Measurements from ENCODE around the gene PHKG2. TPM values are rescaled to one million over a fixed set of nuclear protein-coding genes. Genes with fewer than 3 reads are reported as not detected.

The PHKG2 gene
- polyA plus RNA-seq, 1 donor (not counting 4 experiments of a cell fraction or from before 2014, with no cell fraction given): 31.8 TPM

- Histone ChIP-seq H3K9me1 (ENCODE audit: control insufficient read depth, extremely low read depth, insufficient read depth, low read length) (no peaks in the 10 kb centered on the region), H3K27ac (ENCODE audit: control insufficient read depth, insufficient read depth, low read length) (peak overlapping the region; percentile 76), H2AFZ (ENCODE audit: control insufficient read depth, low read length) (peak overlapping the region; percentile 71), H3K4me3 (ENCODE audit: control insufficient read depth in 2 of 3, extremely low read depth in 1 of 3, insufficient read depth in 2 of 3, low read depth in 1 of 3, low read length in 3 of 3) (peak overlapping the region; percentile 55 to 78 (median 75)), H3K36me3 (ENCODE audit: control insufficient read depth in 2 of 2, extremely low read depth in 1 of 2, insufficient read depth in 2 of 2, low read length in 2 of 2) (peaks cover 19 to 28% of the 10 kb centered on the region in 2 experiments), H3K79me2 (ENCODE audit: control insufficient read depth, insufficient read depth, low read length) (no peaks in the 10 kb centered on the region), H3K4me2 (ENCODE audit: control insufficient read depth, extremely low read depth, insufficient read depth, low read depth, low read length) (peak overlapping the region; percentile 97), H4K20me1 (ENCODE audit: control insufficient read depth, extremely low read depth, insufficient read depth, low read length) (no peaks in the 10 kb centered on the region), H3K4me1 (ENCODE audit: control insufficient read depth, extremely low read depth, insufficient read depth, low read length) (peaks cover 9% of the 10 kb centered on the region), H3K27me3 (ENCODE audit: control insufficient read depth, extremely low read depth, insufficient read depth, low read length) (no peaks in the 10 kb centered on the region), H3K9me3 (ENCODE audit: control insufficient read depth, low read depth, low read length) (no peaks in the 10 kb centered on the region), H3K9ac (ENCODE audit: control insufficient read depth, extremely low read depth, insufficient read depth, low read length) (peak overlapping the region; percentile 90)
- no peak for TF ChIP-seq CTCF (optimal IDR thresholded peaks at IDR 0.05 in 1 of 3, IDR thresholded peaks at IDR 0.05 in 1 of 3, conservative IDR thresholded peaks at IDR 0.05 in 1 of 3; ENCODE audit: extremely low read depth in 1 of 3, insufficient read depth in 2 of 3, low read length in 3 of 3)
- FAIRE-seq: no peak
- dilution Hi-C loops (cut with MboI; ENCODE audit: extremely low pct_ligation_motif_present, low sequenced_read_pairs): loop anchor here (25.0 kb wide), 1 partner anchor 112 kb away; the partner anchor contains the start of genes BCL7C and CTF1
- DNase-seq (ENCODE audit: low read depth, low spot score): no peak
These were observed 27.4 kb downstream of the PHKG2 start for GRCh38 chr16:30775392-30776188.

DNA sequence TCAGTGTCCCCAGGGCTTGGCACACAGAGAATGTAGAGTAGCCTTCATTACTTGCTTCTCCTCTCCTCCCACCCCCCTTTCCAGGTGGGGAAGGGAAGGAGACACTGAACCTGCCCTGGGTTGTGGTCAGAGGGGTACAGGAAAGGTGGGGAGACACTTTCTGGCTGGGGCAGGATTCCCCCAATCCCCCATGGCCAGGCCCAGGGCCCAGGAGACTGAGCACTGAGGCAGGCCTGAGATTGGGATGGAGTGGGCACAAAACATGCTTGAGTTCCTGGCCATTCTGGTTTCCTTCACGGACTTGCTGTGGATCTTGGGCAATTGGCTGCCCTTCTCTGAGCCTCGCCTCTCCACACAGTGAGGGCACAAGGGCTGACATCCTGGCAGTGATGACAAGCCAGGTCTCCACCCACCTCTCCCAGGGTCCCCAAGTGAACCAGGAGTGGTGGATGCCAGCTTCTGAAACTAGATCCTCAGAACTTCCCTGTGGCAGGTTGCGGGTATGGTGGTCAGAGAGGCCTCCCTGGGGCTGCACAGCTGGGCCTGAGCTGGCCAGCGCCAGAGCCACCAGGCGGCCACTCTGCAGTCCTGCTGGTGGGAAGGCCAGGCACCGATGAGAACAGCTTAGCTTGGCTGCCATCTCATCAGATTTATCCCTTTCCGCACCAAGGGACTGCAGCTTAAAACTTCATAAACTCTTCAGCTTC lies 29.5 kb downstream of the PHKG2 start:
- peaks cover 16% of the 10 kb centered on the region in 2 experiments for H3K36me3 ChIP-seq (ENCODE audit: control insufficient read depth in 2 of 2, extremely low read depth in 1 of 2, insufficient read depth in 2 of 2, low read length in 2 of 2)
- H3K4me1 ChIP-seq (ENCODE audit: control insufficient read depth, extremely low read depth, insufficient read depth, low read length): peaks cover 9% of the 10 kb centered on the region
- H3K27me3 ChIP-seq (ENCODE audit: control insufficient read depth, extremely low read depth, insufficient read depth, low read length): no peaks in the 10 kb centered on the region
- H3K9me3 ChIP-seq (ENCODE audit: control insufficient read depth, low read depth, low read length): no peaks in the 10 kb centered on the region
- dilution Hi-C loops (cut with MboI; ENCODE audit: extremely low pct_ligation_motif_present, low sequenced_read_pairs): loop anchor here (25.0 kb wide), 1 partner anchor 110 kb away; the partner anchor contains the start of genes BCL7C and CTF1
- no peaks in the 10 kb centered on the region for H3K79me2 ChIP-seq (ENCODE audit: control insufficient read depth, insufficient read depth, low read length)
- no peak for TF ChIP-seq EZH2 (IDR thresholded peaks at IDR 0.05; ENCODE audit: low read length)
- TF ChIP-seq CTCF (optimal IDR thresholded peaks at IDR 0.05 in 1 of 3, IDR thresholded peaks at IDR 0.05 in 1 of 3, conservative IDR thresholded peaks at IDR 0.05 in 1 of 3; ENCODE audit: extremely low read depth in 1 of 3, insufficient read depth in 2 of 3, low read length in 3 of 3): no peak
- no peaks in the 10 kb centered on the region for H3K9me1 ChIP-seq (ENCODE audit: control insufficient read depth, extremely low read depth, insufficient read depth, low read length)
- H4K20me1 ChIP-seq (ENCODE audit: control insufficient read depth, extremely low read depth, insufficient read depth, low read length): no peaks in the 10 kb centered on the region
- DNase-seq (ENCODE audit: low read depth, low spot score) (no peak), FAIRE-seq (no peak)
- no peak overlapping the region for H3K4me3 ChIP-seq (ENCODE audit: control insufficient read depth in 2 of 3, extremely low read depth in 1 of 3, insufficient read depth in 2 of 3, low read depth in 1 of 3, low read length in 3 of 3)
- H3K9ac ChIP-seq (ENCODE audit: control insufficient read depth, extremely low read depth, insufficient read depth, low read length): no peak overlapping the region
- no peak overlapping the region for H3K4me2 ChIP-seq (ENCODE audit: control insufficient read depth, extremely low read depth, insufficient read depth, low read depth, low read length)
- H3K27ac ChIP-seq (ENCODE audit: control insufficient read depth, insufficient read depth, low read length): no peak overlapping the region
- H2AFZ ChIP-seq (ENCODE audit: control insufficient read depth, low read length): no peak overlapping the region

Measured in keratinocyte (primary cell).